Measurements from ENCODE around the gene SYNJ1.

- no peak for TF ChIP-seq CTCF (IDR thresholded peaks at IDR 0.05)
- no peak for TF ChIP-seq POLR2A (IDR thresholded peaks at IDR 0.05)
Observed at GRCh38 chr21:32741336-32741735, 13.5 kb upstream of the SYNJ1 start.
